Activated naive CD8-positive, alpha-beta T cell treated with anti-CD3 and anti-CD28 coated beads, Interleukin-2, amount 10 ng/mL, durations not matched to agents 7 days and 5 days (primary cell): ENCODE measurements around the gene PRDM12. TPM values are rescaled to one million over a fixed set of nuclear protein-coding genes. Genes with fewer than 3 reads are reported as not detected.

ENCODE experiments used
- ATAC-seq: fragments of 150-1000 bp; cut with Tn5 transposase; one replicate; pipeline ENCODE4 v1.10.0; 2021; ENCODE audit warnings: low read depth, moderate library complexity
- POLR2A ChIA-PET: fragments of 350-600 bp; sonication (Branson Sonifier 250); formaldehyde crosslinking; loops from one replicate; lab custom pipeline; 2021; ENCODE audit warnings: antibody characterized with exemption; lab: Charles Lee
- DNase-seq: peaks from one replicate; pipeline ENCODE4 v3.0.0; 2021
- H3K27ac Mint-ChIP-seq: one replicate; pipeline ENCODE4 v1.8.0; 2022; ENCODE audit warnings: mild to moderate bottlenecking, mixed read lengths
- H3K27me3 Mint-ChIP-seq: one replicate; pipeline ENCODE4 v1.8.0; 2022; ENCODE audit warnings: mild to moderate bottlenecking, moderate library complexity, mixed read lengths
- H3K36me3 Mint-ChIP-seq: one replicate; pipeline ENCODE4 v1.8.0; 2021; ENCODE audit warnings: mild to moderate bottlenecking, mixed read lengths
- H3K4me1 Mint-ChIP-seq: one replicate; pipeline ENCODE4 v1.8.0; 2021; ENCODE audit warnings: mixed read lengths
- H3K4me3 Mint-ChIP-seq: one replicate; pipeline ENCODE4 v1.8.0; 2022; ENCODE audit warnings: mild to moderate bottlenecking, moderate library complexity, mixed read lengths
- H3K9me3 Mint-ChIP-seq: one replicate; pipeline ENCODE4 v1.8.0; 2021; ENCODE audit warnings: mixed read lengths
- total RNA-seq, 2 experiments: library from RNA; stranded (reverse); gene quantifications; one replicate each; pipeline ENCODE4 v1.2.3, GENCODE V29; 2021

Gene PRDM12
- total RNA-seq, 2 experiments from 2014 or later = 0.17 TPM; not detected in 1

DNA sequence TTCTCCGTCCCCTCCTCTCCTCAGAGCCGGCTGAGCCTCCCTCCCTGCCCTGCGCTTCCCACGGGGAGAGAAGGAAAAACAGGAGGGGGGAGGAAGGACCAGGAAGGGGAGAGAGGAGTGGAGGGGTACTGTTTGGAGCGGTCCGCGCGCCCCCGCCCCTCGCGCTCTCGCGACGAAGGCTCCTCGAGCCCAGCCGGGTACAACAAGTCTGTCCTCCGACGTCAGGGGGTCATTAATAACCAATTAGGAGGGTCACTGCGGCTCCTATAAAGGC lies 480 bp upstream of the PRDM12 start:
- no peak for ATAC-seq
- Mint-ChIP-seq H3K4me1 (peaks cover 7% of the 10 kb centered on the region), H3K27ac (no peak overlapping the region), H3K36me3 (no peaks in the 10 kb centered on the region), H3K9me3 (no peaks in the 10 kb centered on the region), H3K4me3 (no peak overlapping the region), H3K27me3 (peaks cover 70% of the 10 kb centered on the region)
- DNase-seq = no peak
- POLR2A ChIA-PET = interaction anchor here (0.5 kb wide), 1 partner anchor 78 kb away, joined by 3 read pairs; no protein-coding TSS in a partner anchor

DNA sequence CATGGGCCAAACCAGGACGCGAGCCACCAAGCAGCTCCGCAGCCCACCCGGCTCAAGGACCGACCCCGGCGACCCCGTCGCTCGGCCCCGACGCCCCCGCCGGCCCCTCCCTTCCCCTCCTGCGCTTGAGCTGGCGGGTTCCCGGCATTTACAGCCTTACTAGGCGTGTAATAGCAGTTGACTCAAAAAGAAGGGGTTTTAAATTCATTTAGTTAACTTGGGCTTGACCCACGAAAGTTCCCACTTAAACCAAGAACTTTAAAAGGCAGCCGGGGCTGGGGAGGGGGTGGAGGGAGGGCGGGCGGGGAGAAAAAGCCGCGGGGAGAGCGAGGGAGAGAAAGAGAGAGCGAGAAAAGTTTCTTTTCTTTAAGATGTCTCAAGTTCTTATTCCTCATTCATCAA lies 636 bp downstream of the PRDM12 start:
- H3K4me1 Mint-ChIP-seq = peaks cover 6% of the 10 kb centered on the region
- H3K9me3 Mint-ChIP-seq = no peaks in the 10 kb centered on the region
- no peaks in the 10 kb centered on the region for H3K36me3 Mint-ChIP-seq
- ATAC-seq (no peak), DNase-seq (no peak)
- POLR2A ChIA-PET = no interaction called here
- peaks cover 65% of the 10 kb centered on the region for H3K27me3 Mint-ChIP-seq
- no peak overlapping the region for H3K27ac Mint-ChIP-seq
- H3K4me3 Mint-ChIP-seq = no peak overlapping the region

- no peaks in the 10 kb centered on the region for H3K9me3 Mint-ChIP-seq
- POLR2A ChIA-PET = no interaction called here
- no peak overlapping the region for H3K4me3 Mint-ChIP-seq
- H3K27ac Mint-ChIP-seq = no peak overlapping the region
- H3K36me3 Mint-ChIP-seq = no peaks in the 10 kb centered on the region
- peaks cover 62% of the 10 kb centered on the region for H3K27me3 Mint-ChIP-seq
- H3K4me1 Mint-ChIP-seq = peaks cover 6% of the 10 kb centered on the region
- ATAC-seq = no peak
- no peak for DNase-seq
These were observed 1.3 kb downstream of the PRDM12 start for GRCh38 chr9:130665431-130666392.

DNA sequence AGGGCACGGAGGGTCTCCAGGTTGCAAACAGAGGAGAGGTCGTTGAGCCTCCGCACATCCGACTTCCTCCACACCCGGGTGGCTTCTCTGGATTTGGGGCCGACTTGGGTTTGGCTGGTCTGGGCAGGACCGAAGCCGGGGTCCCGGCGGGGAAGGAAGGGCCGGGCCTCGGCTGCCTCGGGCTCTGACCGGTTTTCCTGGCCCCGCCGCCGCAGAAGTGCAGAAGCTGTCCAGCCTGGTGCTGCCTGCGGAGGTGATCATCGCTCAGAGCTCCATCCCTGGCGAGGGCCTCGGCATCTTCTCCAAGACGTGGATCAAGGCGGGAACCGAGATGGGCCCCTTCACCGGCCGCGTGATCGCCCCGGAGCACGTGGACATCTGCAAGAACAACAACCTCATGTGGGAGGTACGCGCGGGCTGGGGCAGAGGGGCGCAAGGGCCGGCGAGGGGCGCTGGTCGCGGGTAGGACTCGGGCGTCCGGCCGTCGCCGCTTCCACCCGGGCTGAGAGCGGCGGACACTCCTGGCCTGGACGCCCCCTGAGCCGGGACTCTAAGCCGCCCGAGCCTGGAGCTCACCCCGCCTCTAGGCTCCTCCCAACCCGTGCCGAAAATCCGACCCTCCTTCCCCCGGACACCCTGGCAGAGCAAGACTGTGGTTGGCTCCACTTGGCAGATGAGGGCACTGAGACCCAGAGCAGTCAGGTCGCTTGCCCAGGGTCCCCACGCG lies 2.2 kb downstream of the PRDM12 start:
- no peak for ATAC-seq
- H3K4me3 Mint-ChIP-seq = no peak overlapping the region
- H3K36me3 Mint-ChIP-seq = no peaks in the 10 kb centered on the region
- peaks cover 6% of the 10 kb centered on the region for H3K4me1 Mint-ChIP-seq
- H3K27me3 Mint-ChIP-seq = peaks cover 58% of the 10 kb centered on the region
- no peak overlapping the region for H3K27ac Mint-ChIP-seq
- POLR2A ChIA-PET = no interaction called here
- H3K9me3 Mint-ChIP-seq = no peaks in the 10 kb centered on the region
- no peak for DNase-seq

DNA sequence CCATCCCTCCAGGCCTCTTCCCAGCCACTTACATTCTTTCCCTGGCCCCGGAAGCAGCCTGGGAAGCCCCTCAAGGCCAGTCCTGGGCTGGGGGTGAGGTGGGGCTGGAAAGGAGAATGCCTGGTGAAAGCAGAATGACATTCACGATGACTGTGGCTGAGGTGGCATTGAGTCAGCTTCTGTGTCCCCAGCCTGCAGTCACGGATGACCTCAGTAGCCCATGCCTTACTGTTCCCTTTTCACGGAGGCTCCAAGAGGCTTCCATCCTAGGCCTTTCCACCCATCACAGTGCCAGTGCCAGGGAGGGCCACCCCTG lies 2.7 kb downstream of the PRDM12 start:
- Mint-ChIP-seq H3K27me3 (peaks cover 52% of the 10 kb centered on the region), H3K36me3 (no peaks in the 10 kb centered on the region), H3K4me1 (peaks cover 6% of the 10 kb centered on the region), H3K9me3 (no peaks in the 10 kb centered on the region), H3K27ac (no peak overlapping the region), H3K4me3 (no peak overlapping the region)
- ATAC-seq (no peak), DNase-seq (no peak)
- POLR2A ChIA-PET = no interaction called here

GRCh38 chr9:130668196-130668595 lies 3.8 kb downstream of the PRDM12 start:
- no peak for DNase-seq
- H3K4me3 Mint-ChIP-seq = no peak overlapping the region
- no peaks in the 10 kb centered on the region for H3K9me3 Mint-ChIP-seq
- peaks cover 3% of the 10 kb centered on the region for H3K4me1 Mint-ChIP-seq
- ATAC-seq = no peak
- no peak overlapping the region for H3K27ac Mint-ChIP-seq
- peaks cover 41% of the 10 kb centered on the region for H3K27me3 Mint-ChIP-seq
- no peaks in the 10 kb centered on the region for H3K36me3 Mint-ChIP-seq
- POLR2A ChIA-PET = no interaction called here

GRCh38 chr9:130668659-130669058 lies 4.3 kb downstream of the PRDM12 start:
- peaks cover 39% of the 10 kb centered on the region for H3K27me3 Mint-ChIP-seq
- H3K36me3 Mint-ChIP-seq = no peaks in the 10 kb centered on the region
- H3K27ac Mint-ChIP-seq = no peak overlapping the region
- ATAC-seq = no peak
- no peak for DNase-seq
- H3K4me3 Mint-ChIP-seq = no peak overlapping the region
- no peaks in the 10 kb centered on the region for H3K9me3 Mint-ChIP-seq
- peaks cover 3% of the 10 kb centered on the region for H3K4me1 Mint-ChIP-seq
- POLR2A ChIA-PET = no interaction called here

- ATAC-seq (no peak), DNase-seq (no peak)
- H3K9me3 Mint-ChIP-seq = no peaks in the 10 kb centered on the region
- H3K27me3 Mint-ChIP-seq = peaks cover 32% of the 10 kb centered on the region
- no peak overlapping the region for H3K27ac Mint-ChIP-seq
- POLR2A ChIA-PET = no interaction called here
- no peaks in the 10 kb centered on the region for H3K36me3 Mint-ChIP-seq
- peaks cover 3% of the 10 kb centered on the region for H3K4me1 Mint-ChIP-seq
- H3K4me3 Mint-ChIP-seq = no peak overlapping the region
These were observed 5.6 kb downstream of the PRDM12 start for GRCh38 chr9:130669965-130670364.

- H3K4me3 Mint-ChIP-seq = no peak overlapping the region
These were observed 6.2 kb downstream of the PRDM12 start for GRCh38 chr9:130670644-130671043.

DNA sequence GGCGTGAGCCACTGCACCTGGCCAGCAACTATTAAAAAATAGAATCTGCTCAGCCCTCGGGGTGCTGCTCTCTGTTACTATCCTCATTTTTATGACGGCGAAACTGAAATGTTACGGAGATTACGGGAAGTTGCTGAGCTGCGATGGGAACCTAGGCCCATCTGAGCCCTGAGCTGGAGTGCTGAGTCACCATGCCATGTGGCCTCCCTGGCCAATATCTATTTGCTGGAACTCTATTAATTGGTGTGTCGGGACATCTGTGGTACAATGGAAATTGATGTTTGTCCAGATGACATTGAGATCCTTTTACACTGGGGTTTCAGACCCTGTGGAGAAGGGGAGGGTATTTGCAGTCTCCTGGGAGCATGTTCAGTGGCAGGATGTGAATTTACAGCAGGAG lies 8.1 kb downstream of the PRDM12 start:
- H3K4me3 Mint-ChIP-seq = no peak overlapping the region
- peaks cover 14% of the 10 kb centered on the region for H3K27me3 Mint-ChIP-seq
- no peaks in the 10 kb centered on the region for H3K4me1 Mint-ChIP-seq
- no peaks in the 10 kb centered on the region for H3K36me3 Mint-ChIP-seq
- DNase-seq (no peak), ATAC-seq (no peak)
- POLR2A ChIA-PET = no interaction called here
- no peak overlapping the region for H3K27ac Mint-ChIP-seq
- no peaks in the 10 kb centered on the region for H3K9me3 Mint-ChIP-seq

More at GRCh38 chr9:130670644-130671043, 6.2 kb downstream of the PRDM12 start:
- POLR2A ChIA-PET = no interaction called here
- no peak overlapping the region for H3K27ac Mint-ChIP-seq
- H3K9me3 Mint-ChIP-seq = no peaks in the 10 kb centered on the region
- DNase-seq (no peak), ATAC-seq (no peak)
- H3K27me3 Mint-ChIP-seq = peaks cover 26% of the 10 kb centered on the region
- no peaks in the 10 kb centered on the region for H3K36me3 Mint-ChIP-seq
- H3K4me1 Mint-ChIP-seq = no peaks in the 10 kb centered on the region

- no peaks in the 10 kb centered on the region for H3K36me3 Mint-ChIP-seq
- no peaks in the 10 kb centered on the region for H3K9me3 Mint-ChIP-seq
- H3K27me3 Mint-ChIP-seq = peaks cover 9% of the 10 kb centered on the region
- no peak overlapping the region for H3K4me3 Mint-ChIP-seq
- no peaks in the 10 kb centered on the region for H3K4me1 Mint-ChIP-seq
- ATAC-seq = no peak
- POLR2A ChIA-PET = no interaction called here
- DNase-seq = no peak
- H3K27ac Mint-ChIP-seq = no peak overlapping the region
These were observed 8.7 kb downstream of the PRDM12 start for GRCh38 chr9:130672933-130673615.

DNA sequence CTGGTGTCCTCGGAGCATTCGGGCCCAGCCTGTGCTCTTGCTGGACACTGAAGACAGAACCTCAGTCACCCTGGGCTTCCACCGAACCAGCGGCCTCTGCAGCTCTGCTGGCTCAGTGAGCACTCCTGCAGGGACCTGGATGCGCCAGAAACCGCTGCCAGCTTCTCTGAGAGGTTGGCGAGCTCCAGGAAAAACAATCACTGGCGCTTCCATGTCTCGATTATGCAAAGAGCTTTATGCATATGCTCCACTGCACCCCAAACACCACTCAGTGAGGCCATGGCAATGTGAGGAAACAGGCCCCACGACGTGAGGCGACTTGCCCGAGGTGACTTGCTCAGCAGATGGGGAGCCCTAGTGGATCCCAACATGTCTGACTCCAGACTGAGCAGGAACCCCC lies 11.0 kb downstream of the PRDM12 start:
- H3K27ac Mint-ChIP-seq = no peak overlapping the region
- no peaks in the 10 kb centered on the region for H3K4me1 Mint-ChIP-seq
- H3K36me3 Mint-ChIP-seq = no peaks in the 10 kb centered on the region
- H3K9me3 Mint-ChIP-seq = no peaks in the 10 kb centered on the region
- H3K4me3 Mint-ChIP-seq = no peak overlapping the region
- POLR2A ChIA-PET = no interaction called here
- DNase-seq = no peak
- ATAC-seq = no peak
- peaks cover 18% of the 10 kb centered on the region for H3K27me3 Mint-ChIP-seq

DNA sequence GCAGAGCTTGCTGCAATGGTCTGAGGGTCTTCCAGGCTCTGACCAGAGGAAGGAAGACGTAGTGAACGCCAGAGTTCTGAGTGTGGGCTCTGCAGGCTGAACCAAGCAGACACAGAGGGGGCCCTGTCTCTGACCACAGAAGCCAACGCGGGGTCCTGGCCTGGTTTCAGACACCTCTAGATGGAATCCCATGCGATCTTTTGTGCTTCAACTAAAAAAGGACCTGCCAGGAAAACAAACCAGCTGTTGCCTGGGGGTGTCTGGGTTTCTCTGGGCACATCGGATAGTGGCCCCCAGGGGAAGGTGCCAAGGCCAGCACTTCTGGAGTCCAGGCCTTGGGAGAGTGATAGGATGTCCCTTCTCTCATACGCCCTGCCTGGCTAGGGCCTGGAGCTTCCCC lies 12.9 kb downstream of the PRDM12 start:
- Mint-ChIP-seq H3K9me3 (no peaks in the 10 kb centered on the region), H3K4me3 (no peak overlapping the region), H3K27ac (no peak overlapping the region), H3K36me3 (no peaks in the 10 kb centered on the region), H3K4me1 (peaks cover 3% of the 10 kb centered on the region), H3K27me3 (peaks cover 22% of the 10 kb centered on the region)
- no peak for DNase-seq
- POLR2A ChIA-PET = interaction anchor here (0.6 kb wide), 1 partner anchor 163 kb away, joined by 4 read pairs; no protein-coding TSS in a partner anchor
- ATAC-seq = no peak
